Esophagus muscularis mucosa (tissue), 4 donors: ENCODE results near the gene DTNBP1. TPM values are rescaled to one million over a fixed set of nuclear protein-coding genes. Genes with fewer than 3 reads are reported as not detected.

Source experiments
- DNase-seq: peaks from one replicate; pipeline ENCODE4 v3.0.0-alpha.2; 2017; ENCODE audit errors: extremely low spot score
- H3K27ac ChIP-seq, 4 donors: fragments of 200-600 bp; sonication (generic); replicated peaks in 1 of 4; 1 replicate in 3 of 4; 2 replicates in 1 of 4; pipeline ENCODE4 v1.5.1; 2016 to 2019; ENCODE audit warnings: mild to moderate bottlenecking in 1 of 4
- H3K27me3 ChIP-seq, 4 donors: fragments of 200-600 bp; sonication (generic); one replicate each; pipeline versions ENCODE4 v1.5.1 to v1.6.0; 2016 to 2019
- H3K36me3 ChIP-seq, 4 donors: fragments of 200-600 bp; sonication (generic); one replicate each; pipeline ENCODE4 v1.5.1; 2016 to 2019
- H3K4me1 ChIP-seq, 4 donors: fragments of 200-600 bp; sonication (generic); one replicate each; pipeline ENCODE4 v1.5.1; 2016 to 2019
- H3K4me3 ChIP-seq, 4 donors: fragments of 200-600 bp; sonication (generic); 1 replicate in 2 of 4; 2 replicates in 2 of 4; pipeline ENCODE4 v1.5.1; 2016 to 2019; ENCODE audit warnings: mild to moderate bottlenecking in 4 of 4, moderate library complexity in 1 of 4
- H3K9me3 ChIP-seq, 4 donors: fragments of 200-600 bp; sonication (generic); 1 replicate in 3 of 4; 2 replicates in 1 of 4; pipeline ENCODE4 v1.5.1; 2016 to 2019
- EP300 ChIP-seq: sonication (generic); formaldehyde crosslinking; IDR thresholded peaks from one replicate; pipeline ENCODE4 v1.6.1; 2017; ENCODE audit warnings: antibody characterized with exemption
- POLR2A ChIP-seq: fragments of 450-650 bp; IDR thresholded peaks from one replicate; pipeline ENCODE4 v1.6.1; 2017; ENCODE audit warnings: antibody characterized with exemption, moderate library complexity, mild to moderate bottlenecking, low read depth
- POLR2AphosphoS5 ChIP-seq, 2 donors: sonication (generic); formaldehyde crosslinking; IDR thresholded peaks; one replicate each; pipeline ENCODE4 v1.6.1; 2017; ENCODE audit warnings: antibody characterized with exemption in 2 of 2
- WGBS: methylation state at CpG from one replicate; pipeline ENCODE4 v1.1.5; 2018; 5-methylcytosine and 5-hydroxymethylcytosine counted together
- intact Hi-C: fragments of 100-400 bp; cut with DNase I; formaldehyde crosslinking; loops from one replicate; pipeline ENCODE4 v1.15.1; 2023
- total RNA-seq, 4 donors: library from RNA; depleted of rRNA; stranded (reverse); fragments of >200 nt; gene quantifications; one replicate each; pipeline versions ENCODE4 v1.1.0 to v1.2.1, GENCODE V29; 2016
- TF ChIP-seq, protein P1 (sequence below), 3 experiments: fragments of 200-600 bp in 2 of 3; fragments of 450-650 bp in 1 of 3; sonication (generic) in 2 of 3; IDR thresholded peaks; one replicate each; pipeline ENCODE4 v1.5.1; 2017 to 2019; ENCODE audit warnings: antibody characterized with exemption in 3 of 3, mild to moderate bottlenecking in 2 of 3, moderate library complexity in 1 of 3

DTNBP1 gene
- total RNA-seq, 4 donors from 2014 or later = 18.3 to 26.8 (median 25.4) TPM

DNA sequence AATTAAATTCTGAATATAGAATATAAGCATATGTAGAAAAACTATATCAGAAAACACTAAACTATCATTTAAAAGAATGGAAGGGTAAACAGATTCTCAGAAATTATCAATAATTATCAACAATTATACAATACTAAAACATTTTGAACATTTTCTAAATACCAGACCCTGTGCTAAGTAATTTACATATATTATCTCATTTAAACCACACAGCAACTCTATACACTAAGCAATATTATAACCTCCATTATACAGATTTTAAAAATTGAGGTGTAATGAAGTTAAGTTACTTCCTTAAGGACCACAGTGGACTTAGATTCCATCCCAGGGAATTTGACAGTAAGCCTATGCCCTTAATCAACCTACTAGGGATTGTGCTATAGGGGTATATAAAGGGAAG lies 33.3 kb downstream of the DTNBP1 start:
- H3K4me1 ChIP-seq = peaks cover 0 to 17% (median 9%) of the 10 kb centered on the region in 4 donors
- H3K9me3 ChIP-seq = no peaks in the 10 kb centered on the region
- H3K4me3 ChIP-seq = no peak overlapping the region
- H3K36me3 ChIP-seq = peaks cover 0 to 20% (median 0%) of the 10 kb centered on the region in 4 donors
- no peak overlapping the region for H3K27ac ChIP-seq
- H3K27me3 ChIP-seq = no peaks in the 10 kb centered on the region
- DNase-seq = no peak
- no peak for TF ChIP-seq POLR2AphosphoS5 (IDR thresholded peaks at IDR 0.05)
- TF ChIP-seq EP300 = no peak
- TF ChIP-seq, protein P1, sequence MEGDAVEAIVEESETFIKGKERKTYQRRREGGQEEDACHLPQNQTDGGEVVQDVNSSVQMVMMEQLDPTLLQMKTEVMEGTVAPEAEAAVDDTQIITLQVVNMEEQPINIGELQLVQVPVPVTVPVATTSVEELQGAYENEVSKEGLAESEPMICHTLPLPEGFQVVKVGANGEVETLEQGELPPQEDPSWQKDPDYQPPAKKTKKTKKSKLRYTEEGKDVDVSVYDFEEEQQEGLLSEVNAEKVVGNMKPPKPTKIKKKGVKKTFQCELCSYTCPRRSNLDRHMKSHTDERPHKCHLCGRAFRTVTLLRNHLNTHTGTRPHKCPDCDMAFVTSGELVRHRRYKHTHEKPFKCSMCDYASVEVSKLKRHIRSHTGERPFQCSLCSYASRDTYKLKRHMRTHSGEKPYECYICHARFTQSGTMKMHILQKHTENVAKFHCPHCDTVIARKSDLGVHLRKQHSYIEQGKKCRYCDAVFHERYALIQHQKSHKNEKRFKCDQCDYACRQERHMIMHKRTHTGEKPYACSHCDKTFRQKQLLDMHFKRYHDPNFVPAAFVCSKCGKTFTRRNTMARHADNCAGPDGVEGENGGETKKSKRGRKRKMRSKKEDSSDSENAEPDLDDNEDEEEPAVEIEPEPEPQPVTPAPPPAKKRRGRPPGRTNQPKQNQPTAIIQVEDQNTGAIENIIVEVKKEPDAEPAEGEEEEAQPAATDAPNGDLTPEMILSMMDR (IDR thresholded peaks at IDR 0.05) = no peak
- TF ChIP-seq POLR2A = no peak
- intact Hi-C loops = loop anchor here (10.0 kb wide), 1 partner anchor 1495 kb away; no protein-coding TSS in a partner anchor

DNA sequence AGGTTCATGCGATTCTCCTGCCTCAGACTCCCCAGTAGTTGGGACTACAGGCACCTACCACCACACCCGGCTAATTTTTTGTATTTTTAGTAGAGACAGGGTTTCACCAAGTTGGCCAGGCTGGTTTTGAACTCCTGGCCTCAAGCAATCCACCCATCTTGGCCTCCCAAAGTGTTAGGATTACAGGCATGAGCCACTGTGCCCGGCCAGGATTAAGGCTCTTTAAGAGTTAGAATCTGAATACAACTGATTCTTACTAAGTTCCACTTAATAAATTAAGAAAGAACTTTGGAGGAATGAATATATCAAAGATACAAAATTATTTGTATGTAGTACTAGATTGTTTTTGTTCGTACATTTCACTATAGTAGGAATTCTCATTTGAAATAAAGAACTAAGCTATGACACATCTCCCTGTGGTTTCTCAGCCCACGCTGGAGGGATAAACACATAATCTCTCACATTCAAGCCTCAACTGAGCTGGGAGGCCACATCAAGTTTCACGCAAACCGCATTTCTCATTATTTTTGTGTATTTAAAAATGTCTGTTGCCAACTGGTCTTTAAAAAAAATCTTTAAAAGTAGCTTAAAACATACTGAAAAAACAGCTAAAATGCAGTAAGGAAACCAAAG lies 34.2 kb downstream of the DTNBP1 start:
- no peaks in the 10 kb centered on the region for H3K9me3 ChIP-seq
- no peak for DNase-seq
- no peaks in the 10 kb centered on the region for H3K27me3 ChIP-seq
- peaks cover 0 to 17% (median 11%) of the 10 kb centered on the region in 4 donors for H3K4me1 ChIP-seq
- peaks cover 0 to 20% (median 0%) of the 10 kb centered on the region in 4 donors for H3K36me3 ChIP-seq
- no peak overlapping the region for H3K4me3 ChIP-seq
- TF ChIP-seq, protein P1 (IDR thresholded peaks at IDR 0.05) = no peak
- TF ChIP-seq POLR2AphosphoS5 (IDR thresholded peaks at IDR 0.05) (no peak), EP300 (no peak), POLR2A (no peak)
- 77% methylated on average over 7 of the region's 7 CpGs for WGBS
- no peak overlapping the region for H3K27ac ChIP-seq
- intact Hi-C loops = loop anchor here (10.0 kb wide), 1 partner anchor 1494 kb away; no protein-coding TSS in a partner anchor

- no peaks in the 10 kb centered on the region for H3K9me3 ChIP-seq
- TF ChIP-seq EP300 = no peak
- H3K36me3 ChIP-seq = peaks cover 0 to 20% (median 0%) of the 10 kb centered on the region in 4 donors
- intact Hi-C loops = loop anchor here (10.0 kb wide), 1 partner anchor 1493 kb away; no protein-coding TSS in a partner anchor
- H3K4me1 ChIP-seq = peaks cover 6 to 23% (median 17%) of the 10 kb centered on the region in 4 donors
- H3K27ac ChIP-seq = no peak overlapping the region
- 89% methylated on average over 2 of the region's 2 CpGs for WGBS
- no peaks in the 10 kb centered on the region for H3K27me3 ChIP-seq
- DNase-seq = no peak
- H3K4me3 ChIP-seq = no peak overlapping the region
Measured at GRCh38 chr6:15627821-15628220, 35.0 kb downstream of the DTNBP1 start.

DNA sequence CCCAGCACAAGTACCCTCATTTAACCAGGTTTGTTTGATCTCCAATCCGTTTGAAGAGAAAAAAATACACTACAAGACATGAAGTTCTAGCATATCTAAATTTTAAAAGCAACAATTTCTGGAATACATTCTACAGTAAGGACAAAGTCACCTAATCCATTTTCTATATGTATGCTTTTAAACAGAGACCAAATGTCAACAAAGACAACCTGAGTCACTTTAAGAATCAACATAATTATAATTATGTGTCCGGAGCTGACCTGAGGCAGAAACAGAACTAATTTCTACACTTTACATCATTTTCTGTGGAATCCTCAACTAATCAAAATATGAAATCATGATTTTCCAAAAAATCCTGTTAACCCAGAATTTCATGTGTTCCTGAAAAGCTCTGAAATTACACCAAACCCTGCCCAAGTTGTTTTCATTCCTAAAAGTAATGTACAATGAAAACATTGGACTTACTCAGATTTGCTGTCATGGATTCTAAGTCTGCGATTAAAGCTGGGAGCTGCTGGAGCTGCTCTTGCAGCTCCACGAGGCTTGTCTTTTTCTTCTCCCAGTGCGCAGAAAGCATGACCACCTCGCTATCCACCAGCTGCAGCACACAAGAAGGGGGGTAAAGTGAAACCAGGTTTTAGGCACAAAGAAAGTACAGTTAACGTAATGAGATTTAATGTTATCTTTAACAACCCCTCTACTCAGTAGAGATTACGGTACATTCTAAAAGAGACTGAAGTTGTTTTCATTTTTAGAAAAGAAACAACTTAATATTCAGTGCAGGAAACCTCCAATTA lies 35.8 kb downstream of the DTNBP1 start:
- H3K4me1 ChIP-seq = peaks cover 13 to 31% (median 25%) of the 10 kb centered on the region in 4 donors
- 91% methylated on average over 8 of the region's 8 CpGs for WGBS
- peaks cover 0 to 20% (median 0%) of the 10 kb centered on the region in 4 donors for H3K36me3 ChIP-seq

More for the DNA sequence above, 35.8 kb downstream of the DTNBP1 start:
- no peaks in the 10 kb centered on the region for H3K27me3 ChIP-seq
- no peak for DNase-seq
- TF ChIP-seq POLR2AphosphoS5 (IDR thresholded peaks at IDR 0.05) (no peak), POLR2A (no peak), EP300 (no peak)
- TF ChIP-seq, protein P1 (IDR thresholded peaks at IDR 0.05) = no peak
- H3K27ac ChIP-seq = no peak overlapping the region
- no peaks in the 10 kb centered on the region for H3K9me3 ChIP-seq
- no peak overlapping the region for H3K4me3 ChIP-seq
- intact Hi-C loops = loop anchor here (10.0 kb wide), 1 partner anchor 1492 kb away; no protein-coding TSS in a partner anchor
